B cell (primary cell): Measurements from ENCODE around the gene KLF3. TPM values are rescaled to one million over a fixed set of nuclear protein-coding genes. Genes with fewer than 3 reads are reported as not detected.

Experiments used
- ATAC-seq: fragments of 200-7000 bp; cut with Tn5 transposase; one replicate; pipeline ENCODE4 v1.10.0; 2021; ENCODE audit warnings: low read depth, mild to moderate bottlenecking, moderate number of reproducible peaks, moderate library complexity
- CTCF ChIA-PET: fragments of 350-600 bp; sonication (Branson Sonifier 250); formaldehyde crosslinking; loops from one replicate; lab custom pipeline; 2021; ENCODE audit warnings: antibody characterized with exemption, inconsistent platforms; lab: Charles Lee
- POLR2A ChIA-PET: fragments of 350-600 bp; sonication (Branson Sonifier 250); formaldehyde crosslinking; loops from one replicate; lab custom pipeline; 2021; ENCODE audit warnings: antibody characterized with exemption; lab: Charles Lee
- DNase-seq: peaks from one replicate; pipeline ENCODE4 v3.0.0; 2013
- H2AFZ ChIP-seq: 2 replicates; pipeline ENCODE4 v1.6.1; 2012; ENCODE audit warnings: mild to moderate bottlenecking, low read depth, low read length; ENCODE audit not compliant: insufficient read depth, poor library complexity, severe bottlenecking
- H3K27ac ChIP-seq, 2 donors: 1 replicate in 1 of 2; 2 replicates in 1 of 2; pipeline ENCODE4 v1.5.1; 2012 to 2013; ENCODE audit warnings: low read length in 2 of 2, mild to moderate bottlenecking in 2 of 2, moderate library complexity in 1 of 2
- H3K27me3 ChIP-seq, 4 experiments: fragments of 200-600 bp in 1 of 4; sonication (generic) in 1 of 4; replicated peaks in 1 of 4; 1 replicate in 2 of 4; 2 replicates in 2 of 4; pipeline versions ENCODE4 v1.6.1 to v1.7.0; 2013 to 2016; ENCODE audit warnings: low read length in 3 of 4, mild to moderate bottlenecking in 2 of 4, mixed read lengths in 1 of 4, moderate library complexity in 1 of 4; ENCODE audit not compliant: insufficient read depth in 4 of 4, control insufficient read depth in 3 of 4; ENCODE audit errors: control extremely low read depth in 1 of 4
- H3K36me3 ChIP-seq, 2 experiments: replicated peaks in 1 of 2; 1 replicate in 1 of 2; 2 replicates in 1 of 2; pipeline versions ENCODE4 v1.6.1 to v1.7.1; 2013; ENCODE audit warnings: low read length in 1 of 2; ENCODE audit not compliant: insufficient read depth in 2 of 2, control insufficient read depth in 1 of 2; ENCODE audit errors: control extremely low read depth in 1 of 2, extremely low read depth in 1 of 2
- H3K4me1 ChIP-seq, 2 donors: fragments of 200-600 bp in 1 of 2; sonication (generic) in 1 of 2; 1 replicate in 1 of 2; 2 replicates in 1 of 2; pipeline versions ENCODE4 v1.5.1 to v1.6.1; 2013 to 2017; ENCODE audit warnings: low read length in 2 of 2; ENCODE audit not compliant: control insufficient read depth in 2 of 2, insufficient read depth in 2 of 2
- H3K4me2 ChIP-seq: replicated peaks from 2 replicates; pipeline ENCODE3; 2012; ENCODE audit warnings: mild to moderate bottlenecking, low read depth, low read length; ENCODE audit not compliant: poor library complexity, severe bottlenecking
- H3K4me3 ChIP-seq, 5 experiments: fragments of 200-600 bp in 1 of 5; sonication (generic) in 1 of 5; 1 replicate in 3 of 5; 2 replicates in 2 of 5; pipeline versions ENCODE4 v1.5.1 to v1.7.0; 2011 to 2016; ENCODE audit warnings: low read length in 4 of 5, mild to moderate bottlenecking in 4 of 5, low read depth in 2 of 5, control low read depth in 1 of 5, moderate library complexity in 1 of 5; ENCODE audit not compliant: insufficient read depth in 1 of 5; ENCODE audit errors: control extremely low read depth in 1 of 5, extremely low read depth in 1 of 5
- H3K79me2 ChIP-seq: fragments of 200-600 bp; sonication (generic); one replicate; pipeline ENCODE4 v1.6.0; 2016; ENCODE audit warnings: low read length; ENCODE audit not compliant: control insufficient read depth, insufficient read depth
- H3K9ac ChIP-seq: fragments of 200-600 bp; sonication (generic); 2 replicates; pipeline ENCODE4 v1.6.1; 2017; ENCODE audit warnings: mild to moderate bottlenecking, low read length, moderate library complexity
- H3K9me3 ChIP-seq, 3 donors: one replicate each; pipeline versions ENCODE4 v1.6.1 to v1.7.1; 2013; ENCODE audit warnings: low read length in 2 of 3; ENCODE audit not compliant: control insufficient read depth in 2 of 3, insufficient read depth in 1 of 3; ENCODE audit errors: control extremely low read depth in 1 of 3
- H4K20me1 ChIP-seq: 2 replicates; pipeline ENCODE4 v1.6.0; 2012; ENCODE audit warnings: mild to moderate bottlenecking, low read length; ENCODE audit not compliant: insufficient read depth, control insufficient read depth, poor library complexity, severe bottlenecking
- H3K27ac Mint-ChIP-seq: one replicate; pipeline ENCODE4 v1.8.0; 2021; ENCODE audit warnings: mixed read lengths
- H3K27me3 Mint-ChIP-seq: one replicate; pipeline ENCODE4 v1.8.0; 2021; ENCODE audit warnings: mixed read lengths
- H3K4me1 Mint-ChIP-seq: one replicate; pipeline ENCODE4 v1.8.0; 2021; ENCODE audit warnings: mixed read lengths
- H3K4me3 Mint-ChIP-seq: one replicate; pipeline ENCODE4 v1.8.0; 2021; ENCODE audit warnings: mixed read lengths
- H3K9me3 Mint-ChIP-seq: one replicate; pipeline ENCODE4 v1.8.0; 2022; ENCODE audit warnings: mixed read lengths; ENCODE audit not compliant: insufficient read depth
- EZH2 ChIP-seq: IDR thresholded peaks from 2 replicates; pipeline ENCODE4 v1.6.1; 2012; ENCODE audit warnings: borderline replicate concordance, low read depth, mild to moderate bottlenecking, moderate library complexity, low read length; ENCODE audit not compliant: insufficient read depth, poor library complexity, severe bottlenecking
- WGBS: methylation state at CpG from one replicate; pipeline ENCODE4 v1.1.5; 2013; ENCODE audit warnings: missing lambda C conversion rate; ENCODE audit not compliant: insufficient coverage; 5-methylcytosine and 5-hydroxymethylcytosine counted together
- intact Hi-C: fragments of 100-400 bp; cut with micrococcal nuclease; formaldehyde crosslinking; loops from one replicate; pipeline ENCODE4 v1.10.0; 2022
- polyA plus RNA-seq: library from polyadenylated mRNA; depleted of rRNA; stranded (reverse); fragments of >200 nt; gene quantifications from 2 replicates; pipeline ENCODE4 v1.2.3, GENCODE V29; 2012
- total RNA-seq, 2 donors: library from RNA; stranded (reverse); fragments of 120-200 nt in 1 of 2; gene quantifications; 1 replicate in 1 of 2; 2 replicates in 1 of 2; pipeline versions ENCODE4 v1.2.3 to v1.2.4, GENCODE V29; 2013 to 2022
- TF ChIP-seq, protein P1 (sequence below): fragments of 200-600 bp; IDR thresholded peaks from one replicate; pipeline ENCODE4 v1.8.0; 2022; ENCODE audit warnings: antibody characterized with exemption, mild to moderate bottlenecking

KLF3 gene
- total and polyA plus RNA-seq, 2 donors (not counting 1 experiment from before 2014, with no cell fraction given) = 32.9 to 51.9 TPM

- H3K9ac ChIP-seq = no peak overlapping the region
- H3K27me3 ChIP-seq = no peaks in the 10 kb centered on the region
- H3K79me2 ChIP-seq = no peaks in the 10 kb centered on the region
- H3K27ac ChIP-seq = no peak overlapping the region
- ChIA-PET CTCF (interaction anchor here (1.5 kb wide), 1 partner anchor 566 kb away, joined by 3 read pairs; no protein-coding TSS in a partner anchor), POLR2A (no interaction called here)
- Mint-ChIP-seq H3K27ac (no peak overlapping the region), H3K4me3 (no peak overlapping the region), H3K9me3 (peaks cover 9% of the 10 kb centered on the region), H3K4me1 (peaks cover 9% of the 10 kb centered on the region), H3K27me3 (no peaks in the 10 kb centered on the region)
- no peak overlapping the region for H2AFZ ChIP-seq
- no peaks in the 10 kb centered on the region for H3K36me3 ChIP-seq
- no peak for ATAC-seq
- intact Hi-C loops = no loop called here
- no peak for DNase-seq
- H3K4me1 ChIP-seq = peaks cover 12 to 14% of the 10 kb centered on the region in 2 donors
- no peak overlapping the region for H3K4me3 ChIP-seq
- H3K9me3 ChIP-seq = peaks cover 1 to 32% (median 27%) of the 10 kb centered on the region in 3 donors
- 92% methylated on average over 2 of the region's 5 CpGs for whole genome bisulfite sequencing
- H4K20me1 ChIP-seq = no peaks in the 10 kb centered on the region
- no peak overlapping the region for H3K4me2 ChIP-seq
- no peak for TF ChIP-seq EZH2
- TF ChIP-seq, protein P1, sequence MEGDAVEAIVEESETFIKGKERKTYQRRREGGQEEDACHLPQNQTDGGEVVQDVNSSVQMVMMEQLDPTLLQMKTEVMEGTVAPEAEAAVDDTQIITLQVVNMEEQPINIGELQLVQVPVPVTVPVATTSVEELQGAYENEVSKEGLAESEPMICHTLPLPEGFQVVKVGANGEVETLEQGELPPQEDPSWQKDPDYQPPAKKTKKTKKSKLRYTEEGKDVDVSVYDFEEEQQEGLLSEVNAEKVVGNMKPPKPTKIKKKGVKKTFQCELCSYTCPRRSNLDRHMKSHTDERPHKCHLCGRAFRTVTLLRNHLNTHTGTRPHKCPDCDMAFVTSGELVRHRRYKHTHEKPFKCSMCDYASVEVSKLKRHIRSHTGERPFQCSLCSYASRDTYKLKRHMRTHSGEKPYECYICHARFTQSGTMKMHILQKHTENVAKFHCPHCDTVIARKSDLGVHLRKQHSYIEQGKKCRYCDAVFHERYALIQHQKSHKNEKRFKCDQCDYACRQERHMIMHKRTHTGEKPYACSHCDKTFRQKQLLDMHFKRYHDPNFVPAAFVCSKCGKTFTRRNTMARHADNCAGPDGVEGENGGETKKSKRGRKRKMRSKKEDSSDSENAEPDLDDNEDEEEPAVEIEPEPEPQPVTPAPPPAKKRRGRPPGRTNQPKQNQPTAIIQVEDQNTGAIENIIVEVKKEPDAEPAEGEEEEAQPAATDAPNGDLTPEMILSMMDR = no peak
Observed at GRCh38 chr4:38745881-38746280, 81.9 kb downstream of the KLF3 start.

DNA sequence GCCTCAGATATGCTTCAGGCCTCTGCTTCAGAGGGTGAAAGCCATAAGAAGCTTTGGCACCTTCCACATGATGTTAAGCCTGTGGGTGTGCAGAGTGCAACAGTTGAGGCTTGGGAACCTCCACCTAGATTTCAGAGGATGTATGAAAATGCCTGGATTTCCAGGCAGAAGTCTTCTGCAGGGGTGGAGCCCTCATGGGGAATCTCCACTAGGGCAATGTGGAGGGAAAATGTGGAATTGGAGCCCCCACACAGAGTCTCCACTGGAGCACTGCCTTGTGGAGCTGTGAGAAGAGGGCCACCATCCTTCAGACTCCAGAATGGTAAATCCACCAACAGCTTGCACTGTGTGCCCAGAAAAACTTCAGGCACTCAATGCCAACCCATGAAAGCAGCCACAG, 83.6 kb downstream of the KLF3 start:
- H3K36me3 ChIP-seq = no peaks in the 10 kb centered on the region
- no peaks in the 10 kb centered on the region for H3K27me3 ChIP-seq
- peaks cover 12 to 24% of the 10 kb centered on the region in 2 donors for H3K4me1 ChIP-seq
- no peak overlapping the region for H3K4me2 ChIP-seq
- TF ChIP-seq, protein P1 = no peak
- no peak for TF ChIP-seq EZH2
- H3K27me3 Mint-ChIP-seq = no peaks in the 10 kb centered on the region
- H3K79me2 ChIP-seq = no peaks in the 10 kb centered on the region
- H3K9me3 Mint-ChIP-seq = peaks cover 9% of the 10 kb centered on the region
- no peak overlapping the region for H3K4me3 Mint-ChIP-seq
- peaks cover 15% of the 10 kb centered on the region for H3K4me1 Mint-ChIP-seq
- ATAC-seq = no peak
- CTCF ChIA-PET = interaction anchor here (0.8 kb wide), 1 partner anchor 12 kb away, joined by 3 read pairs; no protein-coding TSS in a partner anchor
- H3K9ac ChIP-seq = no peak overlapping the region
- H3K4me3 ChIP-seq = no peak overlapping the region
- DNase-seq = no peak
- intact Hi-C loops = no loop called here
- no peak overlapping the region for H3K27ac Mint-ChIP-seq
- peaks cover 1 to 27% (median 27%) of the 10 kb centered on the region in 3 donors for H3K9me3 ChIP-seq
- POLR2A ChIA-PET = no interaction called here
- no peak overlapping the region for H2AFZ ChIP-seq
- H3K27ac ChIP-seq = no peak overlapping the region
- H4K20me1 ChIP-seq = no peaks in the 10 kb centered on the region
